T-helper 1 cell (primary cell): ENCODE measurements around the gene TBC1D12.
"Not testable (repeated sequence)": the region's sequence is repeated elsewhere in the genome, so short reads cannot be mapped to it uniquely, and the experiment has no call there.

Experiments
- DNase-seq, 5 donors: peaks; one replicate each; pipeline ENCODE4 v3.0.0-alpha.2; 2012 to 2020
- total RNA-seq, 4 donors: gene quantifications; one replicate each; lab custom pipeline; 2026; lab: John Stamatoyannopoulos, UW

The TBC1D12 gene
- total RNA-seq = 0 to 1.0 (median 0.58) reads per million in 4 donors

- peak in 1 of 5 donors; percentile 32 for DNase-seq
Observed at GRCh38 chr10:94402204-94402842, at the start of gene TBC1D12. TSS of gene TBC1D12 (plus strand) at chr10:94402541. CDS start at chr10:94402614, 73 bp downstream.

- DNase-seq = no peak
Observed at GRCh38 chr10:94353336-94353735, 49.0 kb upstream of the TBC1D12 start.

GRCh38 chr10:94355841-94356240 is 46.5 kb upstream of the TBC1D12 start:
- no peak for DNase-seq

GRCh38 chr10:94357193-94357592 is 45.1 kb upstream of the TBC1D12 start:
- peak in 1 of 5 donors; percentile 44 for DNase-seq

- no peak for DNase-seq
Observed at GRCh38 chr10:94358480-94358879, 43.9 kb upstream of the TBC1D12 start.

- DNase-seq = peak in 2 of 5 donors; percentile 19
Observed at GRCh38 chr10:94361171-94361794, 41.1 kb upstream of the TBC1D12 start.

- peak; percentile 87 to 95 (median 90) for DNase-seq
Observed at GRCh38 chr10:94362360-94363250, 39.7 kb upstream of the TBC1D12 start, which contains the start of gene NOC3L. TSS of gene NOC3L (minus strand) at chr10:94362939. CDS start at chr10:94362838, 101 bp downstream.

GRCh38 chr10:94363251-94363565 is 39.1 kb upstream of the TBC1D12 start:
- DNase-seq = no peak

- no peak for DNase-seq
Observed at GRCh38 chr10:94364482-94364881, 37.9 kb upstream of the TBC1D12 start.

GRCh38 chr10:94366382-94366781 is 36.0 kb upstream of the TBC1D12 start:
- DNase-seq = no peak

- no peak for DNase-seq
Observed at GRCh38 chr10:94370501-94370900, 31.8 kb upstream of the TBC1D12 start.

GRCh38 chr10:94375374-94375773 is 27.0 kb upstream of the TBC1D12 start:
- DNase-seq = no peak

GRCh38 chr10:94376865-94377264 is 25.5 kb upstream of the TBC1D12 start:
- no peak for DNase-seq

- DNase-seq = no peak
Observed at GRCh38 chr10:94383530-94383929, 18.8 kb upstream of the TBC1D12 start.

- DNase-seq = not testable (repeated sequence)
Observed at GRCh38 chr10:94385733-94386132, 16.6 kb upstream of the TBC1D12 start.

- DNase-seq = not testable (repeated sequence)
Observed at GRCh38 chr10:94392117-94392516, 10.2 kb upstream of the TBC1D12 start.

- no peak for DNase-seq
Observed at GRCh38 chr10:94397549-94398370, 4.6 kb upstream of the TBC1D12 start.

- no peak for DNase-seq
Observed at GRCh38 chr10:94398762-94399161, 3.6 kb upstream of the TBC1D12 start.

GRCh38 chr10:94402843-94403379 is 570 bp downstream of the TBC1D12 start:
- peak in 1 of 5 donors; percentile 3 for DNase-seq

- DNase-seq = peak in 1 of 5 donors; percentile 45
Observed at GRCh38 chr10:94403380-94404213, 1.3 kb downstream of the TBC1D12 start.

- DNase-seq = no peak
Observed at GRCh38 chr10:94405406-94405805, 3.1 kb downstream of the TBC1D12 start.
